HG02852 (cell line): ENCODE data around the gene AFAP1L2.
A peak's percentile ranks its signal among the peaks of the same experiment; 100 is the strongest.
"Not testable (repeated sequence)": the region's sequence is repeated elsewhere in the genome, so short reads cannot be mapped to it uniquely, and the experiment has no call there.

Experiments used
- ATAC-seq: cut with Tn5 transposase; IDR thresholded peaks from one replicate; pipeline ENCODE4 v1.9.1; 2021; ENCODE audit warnings: mild to moderate bottlenecking, moderate library complexity; ENCODE audit not compliant: unreplicated experiment

AFAP1L2 gene

GRCh38 chr10:114364726-114365125 is 39.6 kb downstream of the AFAP1L2 start:
- ATAC-seq = no peak

DNA sequence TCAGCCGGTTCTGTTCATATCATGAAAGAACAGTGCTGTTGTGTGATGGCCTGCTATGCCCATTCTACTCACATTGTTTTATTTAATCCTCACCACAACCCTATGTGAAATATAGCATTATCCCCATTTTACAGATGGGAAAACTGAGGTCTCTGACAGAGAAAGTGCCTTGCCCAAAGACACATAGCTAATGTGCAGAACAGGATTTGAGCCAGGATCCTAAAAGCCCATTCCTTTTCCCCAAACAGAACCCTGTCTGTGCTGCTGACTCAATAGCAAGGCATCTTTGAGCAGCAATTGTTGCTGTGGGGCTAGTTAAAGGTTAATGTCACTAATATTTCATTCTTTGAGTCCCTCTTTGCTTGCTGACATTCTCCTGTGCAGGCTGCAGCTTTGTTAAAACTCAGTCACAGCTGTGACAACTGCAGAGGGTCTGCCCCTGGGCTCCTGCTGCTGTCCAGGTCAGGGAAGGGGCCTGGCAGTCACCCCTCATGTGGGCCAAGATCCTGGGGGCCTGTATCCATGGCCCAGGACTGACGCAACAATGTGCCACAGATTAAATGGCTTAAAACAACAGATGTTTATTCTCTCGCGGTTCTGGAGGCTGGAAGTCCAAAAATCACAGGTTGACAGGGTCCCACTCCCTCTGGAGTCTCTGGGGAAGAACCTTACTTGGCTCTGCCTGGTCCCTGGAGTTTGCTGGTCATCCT is 40.4 kb downstream of the AFAP1L2 start:
- no peak for ATAC-seq

DNA sequence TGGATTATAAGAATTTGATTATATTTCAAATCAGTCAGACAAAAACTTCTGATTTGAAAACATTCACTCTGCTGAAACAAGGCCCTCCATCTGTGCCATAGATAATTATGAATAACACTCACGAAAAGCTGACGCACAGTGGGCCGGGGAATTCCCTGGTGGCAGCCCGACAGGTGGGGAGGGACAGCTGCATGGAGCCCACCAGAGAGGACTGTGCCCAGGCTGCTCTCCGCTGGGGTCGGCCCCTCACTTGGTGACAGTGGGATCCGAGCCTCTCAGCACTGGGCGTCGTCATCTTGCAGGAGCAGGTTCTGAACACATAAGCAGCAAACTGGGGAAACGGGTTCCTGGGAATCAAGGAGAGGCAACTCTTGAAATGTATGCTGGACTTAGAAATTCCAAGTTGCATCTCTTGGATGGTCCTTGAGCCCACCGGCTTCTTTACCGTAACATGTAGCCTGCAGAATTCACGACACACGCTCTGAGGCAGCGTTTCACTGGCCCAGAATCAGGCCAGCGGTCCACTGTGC is 41.4 kb downstream of the AFAP1L2 start:
- no peak for ATAC-seq

GRCh38 chr10:114359953-114360345 is 44.4 kb downstream of the AFAP1L2 start:
- ATAC-seq = no peak

- no peak for ATAC-seq
Measured at GRCh38 chr10:114359041-114359952, 45.0 kb downstream of the AFAP1L2 start.

DNA sequence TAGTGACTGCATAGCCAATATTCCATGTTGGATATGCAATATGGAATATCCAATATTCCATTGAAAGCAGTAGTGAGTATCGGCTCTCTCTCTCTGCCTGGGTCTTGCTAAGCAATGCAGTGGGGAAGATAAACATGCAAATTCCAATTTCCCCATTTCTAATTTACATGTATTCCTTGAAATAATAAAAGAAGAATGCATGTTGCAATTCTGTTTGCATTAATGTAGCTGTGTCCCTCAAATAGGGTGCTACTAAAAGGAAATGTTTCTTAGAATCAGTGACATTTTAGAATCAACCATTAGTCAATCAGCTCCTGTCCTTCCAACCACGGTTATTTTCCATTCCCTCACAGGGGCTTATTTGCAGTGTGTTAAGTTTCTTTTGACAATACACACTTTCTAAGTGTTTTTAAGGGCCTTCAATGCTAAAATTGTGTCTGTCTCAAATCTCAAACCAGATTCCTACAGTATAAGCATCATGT is 46.7 kb downstream of the AFAP1L2 start:
- no peak for ATAC-seq

DNA sequence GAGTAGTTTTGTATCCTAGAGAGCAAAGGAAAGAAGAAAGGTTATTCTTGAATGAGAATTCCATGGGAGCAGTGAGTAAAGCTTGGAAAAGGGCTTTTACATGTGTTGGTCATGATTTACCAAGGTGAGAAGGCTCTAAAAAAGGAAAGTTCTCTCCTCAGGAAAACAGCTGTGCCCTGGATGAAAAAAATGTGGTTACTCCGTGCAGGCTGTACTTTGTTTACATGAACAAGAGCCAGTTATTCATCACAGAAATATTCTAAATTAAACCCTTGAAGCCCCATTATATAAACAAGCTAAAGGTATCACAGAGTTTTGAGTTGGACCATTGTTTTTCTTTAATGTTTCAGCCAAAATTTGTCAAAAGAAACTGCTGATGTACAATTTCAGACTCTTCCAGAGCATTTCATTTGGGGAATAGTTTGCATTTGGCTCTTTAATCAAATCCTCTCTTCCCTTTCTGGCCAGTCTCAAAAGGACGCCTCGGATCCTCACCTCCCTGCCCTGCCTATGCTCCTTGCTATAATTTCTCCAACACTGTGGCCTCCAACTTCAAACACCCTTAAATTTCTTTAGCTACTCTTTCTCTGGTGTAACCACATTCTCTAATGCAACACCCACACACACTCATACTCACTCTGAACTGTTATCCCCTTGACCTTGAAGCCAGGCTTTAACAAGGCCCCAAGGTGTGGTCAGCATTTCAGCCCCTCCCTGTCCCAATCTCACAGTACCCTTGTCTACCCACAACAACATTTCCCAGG is 47.4 kb downstream of the AFAP1L2 start:
- ATAC-seq = no peak

GRCh38 chr10:114356126-114356525 is 48.2 kb downstream of the AFAP1L2 start:
- ATAC-seq = no peak

GRCh38 chr10:114353383-114353782 is 50.9 kb downstream of the AFAP1L2 start:
- no peak for ATAC-seq

- no peak for ATAC-seq
Measured at GRCh38 chr10:114352653-114353298, 51.5 kb downstream of the AFAP1L2 start.

GRCh38 chr10:114350751-114351150 is 53.6 kb downstream of the AFAP1L2 start:
- no peak for ATAC-seq

- no peak for ATAC-seq
Measured at GRCh38 chr10:114349522-114350215, 54.6 kb downstream of the AFAP1L2 start.

DNA sequence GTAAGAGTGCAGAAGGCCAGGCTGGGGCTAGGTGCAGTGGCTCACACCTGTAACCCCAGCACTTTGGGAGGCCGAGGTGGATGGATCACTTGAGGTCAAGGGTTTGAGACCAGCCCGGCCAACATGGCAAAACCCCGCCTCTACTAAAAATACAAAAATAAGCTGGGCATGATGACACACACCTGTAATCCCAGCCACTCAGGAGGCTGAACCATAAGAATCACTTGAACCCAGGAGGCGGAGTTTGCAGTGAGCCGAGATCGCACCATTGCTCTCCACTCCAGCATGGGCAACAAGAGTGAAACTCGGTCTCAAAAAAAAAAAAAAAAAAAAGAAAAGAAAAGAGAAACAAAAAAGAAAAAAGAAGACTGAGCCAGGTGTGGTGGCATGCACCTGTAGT is 55.2 kb downstream of the AFAP1L2 start:
- ATAC-seq = not testable (repeated sequence)

- ATAC-seq = no peak
Measured at GRCh38 chr10:114347791-114348190, 56.5 kb downstream of the AFAP1L2 start.

- ATAC-seq = peak; percentile 54
Measured at GRCh38 chr10:114347241-114347640, 57.1 kb downstream of the AFAP1L2 start.

DNA sequence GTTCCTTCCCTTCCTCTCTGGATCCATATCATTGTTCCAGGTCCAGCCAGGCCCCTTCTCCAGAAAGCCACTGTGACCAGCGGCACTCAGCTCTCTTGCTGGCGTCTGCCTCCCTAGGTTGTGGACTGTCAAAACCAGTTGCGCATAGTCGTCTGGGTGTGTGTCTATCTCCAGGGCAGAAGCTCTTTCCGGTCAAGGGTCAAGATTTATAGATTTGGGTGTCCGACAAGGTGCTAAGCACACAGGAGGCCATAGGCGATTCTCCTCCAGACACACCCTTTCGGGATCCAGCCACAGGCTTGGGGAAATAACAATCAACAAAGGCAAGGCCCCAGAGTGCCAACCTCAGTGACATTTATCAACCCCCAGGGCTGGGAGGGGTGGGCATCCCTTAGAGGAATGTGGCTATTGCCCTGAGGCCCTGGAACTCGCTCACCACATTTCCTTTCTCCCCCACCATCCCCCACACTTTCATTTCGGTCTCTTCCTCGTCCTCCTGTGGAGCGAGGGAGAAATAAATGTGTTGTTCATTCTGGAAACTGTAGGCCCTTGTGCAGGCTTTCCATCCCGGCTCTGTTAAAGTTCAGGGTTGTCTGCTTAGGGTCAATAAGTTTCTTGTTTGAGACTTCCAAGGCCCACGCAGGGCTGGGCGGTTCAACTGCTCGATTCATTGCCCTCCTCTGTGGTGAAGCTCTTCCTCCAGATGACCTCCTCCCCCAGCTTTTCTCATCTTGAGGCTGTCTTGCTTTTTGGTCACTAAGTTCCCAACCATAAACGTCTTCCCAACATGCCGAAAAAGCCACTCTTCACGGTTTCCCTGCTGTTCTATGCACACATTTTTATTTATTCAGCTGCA is 57.9 kb downstream of the AFAP1L2 start:
- no peak for ATAC-seq

- ATAC-seq = no peak
Measured at GRCh38 chr10:114345701-114346100, 58.6 kb downstream of the AFAP1L2 start.

- no peak for ATAC-seq
Measured at GRCh38 chr10:114343623-114344505, 60.4 kb downstream of the AFAP1L2 start.
